ENCODE results near the gene ITPR1. TPM values are rescaled to one million over a fixed set of nuclear protein-coding genes. Genes with fewer than 3 reads are reported as not detected.

The ITPR1 gene
- total and polyA plus RNA-seq, 2 experiments from 2014 or later: 1.4 to 2.5 TPM

DNA sequence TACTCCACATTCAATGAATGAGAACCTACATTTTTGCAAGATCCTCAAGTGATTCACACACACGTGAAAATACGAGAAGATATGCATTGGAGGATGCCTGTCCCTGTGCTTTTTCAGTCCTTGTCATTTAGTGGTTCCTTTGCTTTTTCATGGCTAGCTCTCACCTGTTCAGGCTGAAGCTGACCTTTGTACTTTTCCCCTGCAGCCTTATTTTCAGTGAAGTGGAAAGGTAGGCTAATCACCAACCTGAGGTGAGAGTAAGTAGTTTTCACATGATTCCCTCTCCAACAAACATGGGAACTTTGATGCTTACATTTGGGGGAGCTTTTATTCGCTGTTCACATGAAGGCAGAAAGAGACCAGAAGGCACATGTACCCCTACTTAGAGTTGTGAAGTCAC, 8.3 kb downstream of the ITPR1 start:
- Histone ChIP-seq H2AFZ (no peak overlapping the region), H3K4me1 (ENCODE audit: insufficient read depth) (no peaks in the 10 kb centered on the region), H3K27ac (no peak overlapping the region), H3F3A (ENCODE audit: insufficient read depth) (no peaks in the 10 kb centered on the region), H3K9me2 (ENCODE audit: insufficient read depth) (no peaks in the 10 kb centered on the region), H4K20me1 (ENCODE audit: insufficient read depth) (no peaks in the 10 kb centered on the region), H3K79me2 (ENCODE audit: insufficient read depth) (no peaks in the 10 kb centered on the region), H3K4me2 (ENCODE audit: unreplicated experiment) (no peak overlapping the region), H3K27me3 (replicated peaks; ENCODE audit: insufficient read depth) (no peaks in the 10 kb centered on the region), H3K9ac (no peak overlapping the region), H3K4me3 (no peak overlapping the region), H3K36me3 (ENCODE audit: low read depth) (no peaks in the 10 kb centered on the region), H3K9me3 (ENCODE audit: low read depth) (no peaks in the 10 kb centered on the region)
- in situ Hi-C loops (cut with MboI): no loop called here
- WGBS, 2 experiments (ENCODE audit: low coverage in 1 of 2, low lambda C conversion rate in 2 of 2, missing lambda C conversion rate in 2 of 2): 69 to 74% methylated on average over 3 of the region's 3 CpGs
- no peak for DNase-seq
- TF ChIP-seq EZH2phosphoT487 (IDR thresholded peaks at IDR 0.05; ENCODE audit: insufficient read depth, low read depth): no peak
- no peak for TF ChIP-seq EZH2 (IDR thresholded peaks at IDR 0.05; ENCODE audit: insufficient read depth, poor library complexity, severe bottlenecking)

DNA sequence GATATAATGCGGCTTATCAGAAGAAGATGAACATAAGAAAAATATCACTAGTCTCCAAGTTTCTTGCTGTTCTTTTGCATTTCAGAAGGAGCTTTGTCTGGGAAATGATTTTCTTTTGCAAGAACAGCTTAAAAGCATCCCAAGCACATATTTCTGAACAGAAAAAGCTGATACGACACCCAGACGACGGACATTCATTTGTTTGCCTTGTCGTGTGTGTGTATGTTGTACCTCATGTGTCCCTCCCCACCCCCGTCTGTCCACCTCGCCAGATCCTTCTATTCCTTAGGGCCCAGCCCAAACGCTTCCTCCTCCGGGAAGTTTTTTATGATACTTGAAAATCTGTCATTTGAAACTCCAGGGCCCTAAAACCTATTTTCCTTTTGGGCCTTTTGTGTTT, 8.8 kb downstream of the ITPR1 start:
- in situ Hi-C loops (cut with MboI): no loop called here

DNA sequence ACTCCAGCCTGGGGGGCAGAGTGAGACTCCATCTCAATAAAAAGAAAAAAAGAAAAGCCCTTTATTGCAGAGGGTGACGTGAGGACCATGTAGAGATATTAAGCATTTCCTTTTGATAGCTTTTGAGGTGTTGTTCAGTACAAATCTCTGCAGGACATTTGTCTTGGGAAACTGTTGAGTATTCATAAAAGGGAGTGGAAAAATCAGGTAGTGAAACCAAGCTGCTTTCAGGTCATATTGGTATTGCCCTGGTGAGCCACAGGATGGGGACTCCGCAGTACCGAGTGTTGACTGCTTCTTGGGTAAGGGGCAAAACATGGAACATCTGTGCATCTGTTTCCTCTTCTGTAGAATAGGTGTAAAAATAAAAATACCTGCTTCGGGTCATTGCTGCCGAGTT, 9.9 kb downstream of the ITPR1 start:
- Histone ChIP-seq H4K20me1 (ENCODE audit: insufficient read depth) (no peaks in the 10 kb centered on the region), H3K9me3 (ENCODE audit: low read depth) (no peaks in the 10 kb centered on the region), H3K27ac (no peak overlapping the region), H3K79me2 (ENCODE audit: insufficient read depth) (no peaks in the 10 kb centered on the region), H3K9me2 (ENCODE audit: insufficient read depth) (no peaks in the 10 kb centered on the region), H3K27me3 (replicated peaks; ENCODE audit: insufficient read depth) (no peaks in the 10 kb centered on the region), H3K9ac (no peak overlapping the region), H2AFZ (no peak overlapping the region), H3K36me3 (ENCODE audit: low read depth) (no peaks in the 10 kb centered on the region), H3K4me1 (ENCODE audit: insufficient read depth) (no peaks in the 10 kb centered on the region), H3F3A (ENCODE audit: insufficient read depth) (no peaks in the 10 kb centered on the region), H3K4me2 (ENCODE audit: unreplicated experiment) (no peak overlapping the region), H3K4me3 (no peak overlapping the region)
- no peak for TF ChIP-seq EZH2phosphoT487 (IDR thresholded peaks at IDR 0.05; ENCODE audit: insufficient read depth, low read depth)
- no peak for TF ChIP-seq EZH2 (IDR thresholded peaks at IDR 0.05; ENCODE audit: insufficient read depth, poor library complexity, severe bottlenecking)
- in situ Hi-C loops (cut with MboI): no loop called here
- DNase-seq: no peak
- WGBS, 2 experiments (ENCODE audit: low coverage in 1 of 2, low lambda C conversion rate in 2 of 2, missing lambda C conversion rate in 2 of 2): 77 to 81% methylated on average over 5 of the region's 5 CpGs

More for the DNA sequence above, 8.8 kb downstream of the ITPR1 start:
- Histone ChIP-seq H2AFZ (no peak overlapping the region), H3K36me3 (ENCODE audit: low read depth) (no peaks in the 10 kb centered on the region), H3K9ac (no peak overlapping the region), H3K4me3 (no peak overlapping the region), H3K4me2 (ENCODE audit: unreplicated experiment) (no peak overlapping the region), H3K9me2 (ENCODE audit: insufficient read depth) (no peaks in the 10 kb centered on the region), H4K20me1 (ENCODE audit: insufficient read depth) (no peaks in the 10 kb centered on the region), H3K27ac (no peak overlapping the region), H3K9me3 (ENCODE audit: low read depth) (no peaks in the 10 kb centered on the region), H3K27me3 (replicated peaks; ENCODE audit: insufficient read depth) (no peaks in the 10 kb centered on the region), H3F3A (ENCODE audit: insufficient read depth) (no peaks in the 10 kb centered on the region), H3K79me2 (ENCODE audit: insufficient read depth) (no peaks in the 10 kb centered on the region), H3K4me1 (ENCODE audit: insufficient read depth) (no peaks in the 10 kb centered on the region)
- no peak for DNase-seq
- 86% methylated on average over 9 of the region's 9 CpGs for WGBS, 2 experiments (ENCODE audit: low coverage in 1 of 2, low lambda C conversion rate in 2 of 2, missing lambda C conversion rate in 2 of 2)
- no peak for TF ChIP-seq EZH2phosphoT487 (IDR thresholded peaks at IDR 0.05; ENCODE audit: insufficient read depth, low read depth)

DNA sequence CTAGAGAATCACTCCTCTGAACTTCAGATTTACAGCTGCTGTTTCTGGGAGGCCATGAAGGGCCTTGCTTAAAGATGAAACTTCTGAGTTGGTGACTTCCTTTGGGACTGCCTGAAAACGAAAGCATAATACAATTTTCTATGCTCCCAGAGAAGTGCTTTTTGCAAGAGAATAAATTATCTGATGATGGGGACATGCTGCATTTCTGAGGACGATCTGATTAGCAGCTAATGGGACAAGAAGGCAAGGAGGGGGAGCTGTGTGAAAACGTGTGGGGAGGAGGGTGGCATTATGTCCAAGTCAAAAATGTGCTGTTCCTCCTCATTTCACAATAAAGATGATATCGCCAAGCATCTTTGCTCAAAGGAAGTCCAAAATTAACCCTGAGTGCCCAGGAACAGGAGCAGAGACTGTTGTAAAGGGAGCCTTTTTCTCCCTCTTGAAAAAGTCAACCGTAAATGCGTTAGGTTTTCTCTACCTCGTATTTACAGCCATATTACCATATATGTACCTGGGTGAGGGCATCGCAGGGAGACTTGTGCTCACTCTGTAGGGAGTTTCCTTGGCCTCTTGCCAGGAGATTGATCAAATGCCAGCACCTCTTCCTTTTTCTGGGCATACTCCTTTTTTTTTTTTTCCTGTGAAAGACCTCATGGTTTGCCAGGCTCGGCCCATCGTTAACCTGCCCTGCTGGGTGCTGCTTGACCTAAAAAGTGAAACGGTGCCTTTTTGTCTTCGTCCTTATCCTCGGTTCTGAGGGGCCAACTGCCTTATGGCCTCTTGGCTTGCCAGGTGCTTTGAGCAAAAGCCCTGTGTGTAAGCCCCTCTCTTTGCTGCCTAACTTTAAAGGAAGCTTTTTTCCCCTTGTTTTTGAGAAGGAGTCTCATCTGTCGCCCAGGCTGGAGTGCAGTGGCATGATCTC, 11.5 kb downstream of the ITPR1 start:
- Histone ChIP-seq H3K9ac (no peak overlapping the region), H3F3A (ENCODE audit: insufficient read depth) (no peaks in the 10 kb centered on the region), H3K4me2 (ENCODE audit: unreplicated experiment) (no peak overlapping the region), H3K36me3 (ENCODE audit: low read depth) (no peaks in the 10 kb centered on the region), H2AFZ (peak overlapping the region; percentile 60; the same call in 1 of the 2 replicates), H4K20me1 (ENCODE audit: insufficient read depth) (no peaks in the 10 kb centered on the region), H3K4me1 (ENCODE audit: insufficient read depth) (no peaks in the 10 kb centered on the region), H3K79me2 (ENCODE audit: insufficient read depth) (no peaks in the 10 kb centered on the region), H3K9me2 (ENCODE audit: insufficient read depth) (no peaks in the 10 kb centered on the region), H3K9me3 (ENCODE audit: low read depth) (no peaks in the 10 kb centered on the region), H3K4me3 (no peak overlapping the region), H3K27ac (no peak overlapping the region), H3K27me3 (replicated peaks; ENCODE audit: insufficient read depth) (no peaks in the 10 kb centered on the region)
- peak; percentile 7 for DNase-seq
- WGBS, 2 experiments (ENCODE audit: low coverage in 1 of 2, low lambda C conversion rate in 2 of 2, missing lambda C conversion rate in 2 of 2): 52 to 55% methylated on average over 14 of the region's 14 CpGs
- in situ Hi-C loops (cut with MboI): no loop called here
- TF ChIP-seq EZH2phosphoT487 (IDR thresholded peaks at IDR 0.05; ENCODE audit: insufficient read depth, low read depth) (no peak), EZH2 (IDR thresholded peaks at IDR 0.05; ENCODE audit: insufficient read depth, poor library complexity, severe bottlenecking) (no peak)
